ENCODE data around the gene FRA10AC1.

Gene FRA10AC1

GRCh38 chr10:93703841-93704240, 1.4 kb upstream of the FRA10AC1 start:
- in situ Hi-C loops (cut with MboI; ENCODE audit: low sequenced_read_pairs), result no loop called here

GRCh38 chr10:93703066-93703465, 674 bp upstream of the FRA10AC1 start:
- in situ Hi-C loops (cut with MboI; ENCODE audit: low sequenced_read_pairs), result no loop called here

- in situ Hi-C loops (cut with MboI; ENCODE audit: low sequenced_read_pairs), result no loop called here
Observed at GRCh38 chr10:93701866-93702209, 554 bp downstream of the FRA10AC1 start.

GRCh38 chr10:93697207-93697606, 5.2 kb downstream of the FRA10AC1 start:
- in situ Hi-C loops (cut with MboI; ENCODE audit: low sequenced_read_pairs), result loop anchor here (25.0 kb wide), 1 partner anchor 335 kb away; no protein-coding TSS in a partner anchor

GRCh38 chr10:93696582-93696981, 5.8 kb downstream of the FRA10AC1 start:
- in situ Hi-C loops (cut with MboI; ENCODE audit: low sequenced_read_pairs), result loop anchor here (25.0 kb wide), 1 partner anchor 334 kb away; no protein-coding TSS in a partner anchor

GRCh38 chr10:93695740-93696139, 6.7 kb downstream of the FRA10AC1 start:
- in situ Hi-C loops (cut with MboI; ENCODE audit: low sequenced_read_pairs), result loop anchor here (25.0 kb wide), 1 partner anchor 333 kb away; no protein-coding TSS in a partner anchor

GRCh38 chr10:93687737-93688136, 14.7 kb downstream of the FRA10AC1 start:
- in situ Hi-C loops (cut with MboI; ENCODE audit: low sequenced_read_pairs), result loop anchor here (25.0 kb wide), 1 partner anchor 325 kb away; no protein-coding TSS in a partner anchor

- in situ Hi-C loops (cut with MboI; ENCODE audit: low sequenced_read_pairs), result loop anchor here (25.0 kb wide), 1 partner anchor 318 kb away; no protein-coding TSS in a partner anchor
Observed at GRCh38 chr10:93680412-93681047, 21.9 kb downstream of the FRA10AC1 start.

GRCh38 chr10:93678805-93679587, 23.4 kb downstream of the FRA10AC1 start:
- in situ Hi-C loops (cut with MboI; ENCODE audit: low sequenced_read_pairs), result loop anchor here (5.0 to 25.0 kb wide), 2 partner anchors 122 to 317 kb away; no protein-coding TSS in a partner anchor

GRCh38 chr10:93678386-93678785, 24.0 kb downstream of the FRA10AC1 start:
- in situ Hi-C loops (cut with MboI; ENCODE audit: low sequenced_read_pairs), result loop anchor here (5.0 to 25.0 kb wide), 2 partner anchors 121 to 316 kb away; no protein-coding TSS in a partner anchor

- in situ Hi-C loops (cut with MboI; ENCODE audit: low sequenced_read_pairs), result no loop called here
Observed at GRCh38 chr10:93673791-93674190, 28.6 kb downstream of the FRA10AC1 start.

GRCh38 chr10:93672890-93673289, 29.5 kb downstream of the FRA10AC1 start:
- in situ Hi-C loops (cut with MboI; ENCODE audit: low sequenced_read_pairs), result no loop called here

- in situ Hi-C loops (cut with MboI; ENCODE audit: low sequenced_read_pairs), result no loop called here
Observed at GRCh38 chr10:93672022-93672678, 30.2 kb downstream of the FRA10AC1 start.

- in situ Hi-C loops (cut with MboI; ENCODE audit: low sequenced_read_pairs), result no loop called here
Observed at GRCh38 chr10:93671042-93671441, 31.4 kb downstream of the FRA10AC1 start.

- in situ Hi-C loops (cut with MboI; ENCODE audit: low sequenced_read_pairs), result no loop called here
Observed at GRCh38 chr10:93670372-93670771, 32.0 kb downstream of the FRA10AC1 start.

GRCh38 chr10:93667795-93668194, 34.6 kb downstream of the FRA10AC1 start:
- in situ Hi-C loops (cut with MboI; ENCODE audit: low sequenced_read_pairs), result no loop called here

- in situ Hi-C loops (cut with MboI; ENCODE audit: low sequenced_read_pairs), result no loop called here
Observed at GRCh38 chr10:93666030-93666429, 36.4 kb downstream of the FRA10AC1 start.

- in situ Hi-C loops (cut with MboI; ENCODE audit: low sequenced_read_pairs), result no loop called here
Observed at GRCh38 chr10:93657757-93658156, 44.6 kb downstream of the FRA10AC1 start.

GRCh38 chr10:93656155-93656554, 46.2 kb downstream of the FRA10AC1 start:
- in situ Hi-C loops (cut with MboI; ENCODE audit: low sequenced_read_pairs), result no loop called here

GRCh38 chr10:93654201-93654600, 48.2 kb downstream of the FRA10AC1 start:
- in situ Hi-C loops (cut with MboI; ENCODE audit: low sequenced_read_pairs), result no loop called here

GRCh38 chr10:93652857-93653256, 49.5 kb downstream of the FRA10AC1 start:
- in situ Hi-C loops (cut with MboI; ENCODE audit: low sequenced_read_pairs), result no loop called here

Data from HL-60/S4 treated with phorbol 12-myristate 13-acetate at 8.2 ng/mL for 4 days and 3 days (cell line).